Lower lobe of right lung (tissue), 2 donors: ENCODE results near the gene TJP2. TPM values are rescaled to one million over a fixed set of nuclear protein-coding genes. Genes with fewer than 3 reads are reported as not detected.

Source experiments
- ATAC-seq, 2 donors: fragments of 200-7000 bp; cut with Tn5 transposase; one replicate each; pipeline ENCODE4 v1.9.1; 2020 to 2022; ENCODE audit warnings: mild to moderate bottlenecking in 2 of 2, moderate library complexity in 2 of 2
- DNase-seq: peaks from one replicate; pipeline ENCODE4 v3.0.0-alpha.2; 2020
- H3K27ac ChIP-seq: fragments of 200-600 bp; one replicate; pipeline ENCODE4 v1.8.0; 2022
- H3K27me3 ChIP-seq: fragments of 200-600 bp; one replicate; pipeline ENCODE4 v1.8.0; 2022; ENCODE audit warnings: low read depth
- H3K36me3 ChIP-seq: fragments of 200-600 bp; one replicate; pipeline ENCODE4 v1.8.0; 2022; ENCODE audit warnings: mild to moderate bottlenecking
- H3K4me1 ChIP-seq: fragments of 200-600 bp; one replicate; pipeline ENCODE4 v1.8.0; 2022
- H3K4me3 ChIP-seq: fragments of 200-600 bp; one replicate; pipeline ENCODE4 v1.8.0; 2022; ENCODE audit warnings: mild to moderate bottlenecking
- H3K9me3 ChIP-seq: fragments of 200-600 bp; one replicate; pipeline ENCODE4 v1.8.0; 2022
- intact Hi-C: fragments of 100-400 bp; cut with DNase I; formaldehyde crosslinking; loops from one replicate; pipeline ENCODE4 v1.11.0; 2022
- total RNA-seq: library from RNA; stranded (reverse); fragmentation: NEBNext Ultra II Directional; extraction: Animal tissue kit (Norgen Biotek cat#: 25700); gene quantifications from one replicate; pipeline ENCODE4 v1.2.1, GENCODE V29; 2021
- TF ChIP-seq, protein P1 (sequence below): fragments of 200-600 bp; IDR thresholded peaks from one replicate; pipeline ENCODE4 v1.8.0; 2022; ENCODE audit warnings: antibody characterized with exemption, mild to moderate bottlenecking
- donor health status: DM: no; HTN: yes; CAD: no; lungs with severe emphysema.

The TJP2 gene
- total RNA-seq, 1 donor from 2014 or later = 124 TPM

DNA sequence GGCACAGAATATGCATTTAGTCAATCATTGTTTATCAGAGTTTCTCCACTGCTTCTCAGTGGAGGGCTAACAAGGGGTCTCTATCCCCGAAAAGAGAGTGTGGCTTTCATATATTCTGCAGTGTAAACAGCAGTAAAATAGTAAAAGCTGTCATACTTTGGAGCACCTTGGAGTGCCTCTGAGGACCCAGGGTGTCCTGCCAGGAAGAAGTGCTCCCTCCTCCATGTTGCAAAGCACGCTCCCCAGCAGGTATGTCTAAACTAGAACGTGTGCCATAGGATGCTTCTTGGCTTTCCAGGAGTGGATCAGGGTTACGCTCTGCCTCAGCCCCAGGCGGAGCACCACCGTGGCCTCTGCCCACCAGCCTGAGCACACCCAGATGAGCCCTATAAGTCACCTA lies 8.5 kb upstream of the TJP2 start:
- TF ChIP-seq, protein P1, sequence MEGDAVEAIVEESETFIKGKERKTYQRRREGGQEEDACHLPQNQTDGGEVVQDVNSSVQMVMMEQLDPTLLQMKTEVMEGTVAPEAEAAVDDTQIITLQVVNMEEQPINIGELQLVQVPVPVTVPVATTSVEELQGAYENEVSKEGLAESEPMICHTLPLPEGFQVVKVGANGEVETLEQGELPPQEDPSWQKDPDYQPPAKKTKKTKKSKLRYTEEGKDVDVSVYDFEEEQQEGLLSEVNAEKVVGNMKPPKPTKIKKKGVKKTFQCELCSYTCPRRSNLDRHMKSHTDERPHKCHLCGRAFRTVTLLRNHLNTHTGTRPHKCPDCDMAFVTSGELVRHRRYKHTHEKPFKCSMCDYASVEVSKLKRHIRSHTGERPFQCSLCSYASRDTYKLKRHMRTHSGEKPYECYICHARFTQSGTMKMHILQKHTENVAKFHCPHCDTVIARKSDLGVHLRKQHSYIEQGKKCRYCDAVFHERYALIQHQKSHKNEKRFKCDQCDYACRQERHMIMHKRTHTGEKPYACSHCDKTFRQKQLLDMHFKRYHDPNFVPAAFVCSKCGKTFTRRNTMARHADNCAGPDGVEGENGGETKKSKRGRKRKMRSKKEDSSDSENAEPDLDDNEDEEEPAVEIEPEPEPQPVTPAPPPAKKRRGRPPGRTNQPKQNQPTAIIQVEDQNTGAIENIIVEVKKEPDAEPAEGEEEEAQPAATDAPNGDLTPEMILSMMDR = no peak
- intact Hi-C loops = no loop called here
- peaks cover 15% of the 10 kb centered on the region for H3K4me1 ChIP-seq
- ATAC-seq (no peak), DNase-seq (no peak)
- H3K27me3 ChIP-seq = no peaks in the 10 kb centered on the region
- H3K4me3 ChIP-seq = no peak overlapping the region
- H3K36me3 ChIP-seq = no peaks in the 10 kb centered on the region
- H3K27ac ChIP-seq = no peak overlapping the region
- H3K9me3 ChIP-seq = no peaks in the 10 kb centered on the region

DNA sequence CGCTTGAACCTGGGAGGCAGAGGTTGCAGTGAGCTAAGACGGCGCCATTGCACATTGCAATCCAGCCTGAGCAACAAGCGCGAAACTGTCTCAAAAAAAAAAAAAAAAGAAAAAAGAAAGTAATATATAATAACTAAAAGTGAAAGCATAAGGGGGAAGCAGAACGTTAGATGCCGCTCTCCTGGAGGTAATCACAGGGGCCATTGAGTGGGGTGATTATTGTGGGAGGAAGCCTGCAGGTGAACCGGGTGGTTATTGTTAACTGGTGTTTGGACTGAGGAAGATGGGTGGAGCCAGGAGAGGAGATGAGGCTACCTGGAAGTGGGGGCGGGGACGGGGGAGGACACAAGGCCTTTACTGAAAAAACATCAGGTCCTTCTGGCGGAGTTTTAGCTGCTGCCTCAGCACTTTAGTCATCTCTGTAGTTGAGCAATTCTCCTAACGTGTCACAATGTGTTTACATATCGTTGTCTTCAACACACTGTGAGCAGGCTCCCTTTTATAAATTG lies 5.3 kb upstream of the TJP2 start:
- TF ChIP-seq, protein P1 = no peak
- Histone ChIP-seq H3K27ac (no peak overlapping the region), H3K4me3 (peak overlapping the region; percentile 20), H3K27me3 (no peaks in the 10 kb centered on the region), H3K9me3 (no peaks in the 10 kb centered on the region), H3K4me1 (peaks cover 42% of the 10 kb centered on the region), H3K36me3 (no peaks in the 10 kb centered on the region)
- peak; percentile 46 to 51 for ATAC-seq
- no peak for DNase-seq
- intact Hi-C loops = no loop called here

DNA sequence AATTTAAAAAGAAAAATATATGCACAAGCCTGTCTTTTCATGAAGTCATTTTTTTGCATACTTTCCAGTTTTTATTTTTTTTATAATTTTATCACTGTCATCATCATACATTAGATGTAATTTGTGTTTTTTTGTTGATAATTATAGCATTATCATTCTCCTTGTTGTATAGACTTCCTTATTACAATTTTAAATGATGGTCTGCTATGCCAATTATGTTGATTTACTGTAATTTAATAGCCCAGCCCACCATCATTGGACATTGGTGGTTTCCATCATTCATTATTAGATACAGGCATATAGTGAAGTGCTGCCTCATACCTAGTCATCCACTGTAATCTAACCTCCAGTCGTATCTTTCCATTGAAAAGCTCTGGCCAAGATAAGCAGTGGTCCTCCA lies 3.8 kb upstream of the TJP2 start:
- Histone ChIP-seq H3K4me1 (peaks cover 49% of the 10 kb centered on the region), H3K9me3 (no peaks in the 10 kb centered on the region), H3K27ac (no peak overlapping the region), H3K27me3 (no peaks in the 10 kb centered on the region), H3K36me3 (no peaks in the 10 kb centered on the region), H3K4me3 (no peak overlapping the region)
- DNase-seq (no peak), ATAC-seq (no peak)
- TF ChIP-seq, protein P1 = no peak
- intact Hi-C loops = no loop called here

DNA sequence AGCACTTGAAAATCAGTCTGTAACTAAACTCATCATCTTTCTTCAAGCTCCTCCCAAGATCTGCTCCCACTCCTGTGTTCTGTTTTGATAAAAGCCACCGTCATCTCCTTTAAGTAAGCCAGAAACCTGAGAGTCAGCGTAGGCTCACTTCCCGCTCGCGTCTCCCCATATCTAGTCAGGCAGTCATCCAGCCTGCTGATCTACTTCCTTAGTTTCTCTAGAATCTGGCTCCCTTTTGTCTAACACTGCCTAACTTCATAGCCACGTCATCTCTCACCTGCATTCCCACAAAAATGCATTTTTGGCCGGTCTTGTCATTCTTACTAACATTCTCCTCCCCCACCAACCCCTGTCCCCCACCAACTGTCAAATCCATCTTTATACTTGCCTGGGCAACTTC lies 3.0 kb upstream of the TJP2 start:
- H3K4me1 ChIP-seq = peaks cover 57% of the 10 kb centered on the region
- no peak overlapping the region for H3K27ac ChIP-seq
- TF ChIP-seq, protein P1 = no peak
- no peaks in the 10 kb centered on the region for H3K36me3 ChIP-seq
- H3K27me3 ChIP-seq = no peaks in the 10 kb centered on the region
- no peak overlapping the region for H3K4me3 ChIP-seq
- intact Hi-C loops = no loop called here
- no peak for DNase-seq
- ATAC-seq = no peak
- H3K9me3 ChIP-seq = no peaks in the 10 kb centered on the region

DNA sequence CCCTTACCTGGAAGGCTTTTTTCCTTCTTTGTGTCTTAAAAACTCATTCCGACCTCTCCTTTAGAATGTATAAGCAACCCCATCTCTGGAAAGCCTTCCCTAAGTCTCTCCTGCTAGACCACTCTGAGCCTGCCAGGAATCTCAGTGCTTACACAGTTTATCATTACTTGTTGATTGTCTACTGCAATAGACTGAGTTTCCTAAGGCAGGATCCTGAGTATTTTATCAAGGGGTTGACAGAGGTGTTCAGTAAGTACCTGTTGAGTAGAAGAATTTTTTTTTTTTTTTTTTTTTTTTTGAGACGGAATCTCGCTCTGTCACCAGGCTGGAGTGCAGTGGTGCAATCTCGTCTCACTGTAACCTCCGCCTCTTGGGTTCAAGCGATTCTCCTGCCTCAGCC lies 2.6 kb upstream of the TJP2 start:
- TF ChIP-seq, protein P1 = no peak
- DNase-seq = no peak
- Histone ChIP-seq H3K9me3 (no peaks in the 10 kb centered on the region), H3K4me1 (peaks cover 62% of the 10 kb centered on the region), H3K27me3 (no peaks in the 10 kb centered on the region), H3K36me3 (no peaks in the 10 kb centered on the region), H3K27ac (no peak overlapping the region), H3K4me3 (no peak overlapping the region)
- intact Hi-C loops = no loop called here
- no peak for ATAC-seq

DNA sequence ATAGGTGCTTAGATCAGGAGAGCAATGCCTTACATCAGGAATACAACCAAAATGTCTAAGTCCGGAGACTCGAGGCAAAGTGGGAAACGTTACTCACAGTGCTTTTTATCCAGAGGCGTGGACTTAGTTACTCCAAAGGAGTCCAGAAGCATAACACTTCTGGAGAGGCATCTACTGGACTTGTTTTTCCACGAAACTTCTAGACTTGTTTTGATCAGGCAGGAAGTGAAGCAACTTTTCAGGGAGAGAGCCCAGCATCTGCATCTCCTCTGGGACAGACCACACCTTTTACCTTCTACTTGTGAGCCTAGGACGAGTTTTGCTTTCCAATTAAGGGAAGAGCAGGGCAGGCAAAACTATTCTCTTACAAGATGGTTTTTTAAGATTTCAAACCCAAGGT lies 1.2 kb upstream of the TJP2 start:
- ATAC-seq (no peak), DNase-seq (no peak)
- no peaks in the 10 kb centered on the region for H3K27me3 ChIP-seq
- no peaks in the 10 kb centered on the region for H3K9me3 ChIP-seq
- TF ChIP-seq, protein P1 = no peak
- H3K36me3 ChIP-seq = no peaks in the 10 kb centered on the region
- intact Hi-C loops = no loop called here
- H3K4me3 ChIP-seq = no peak overlapping the region
- no peak overlapping the region for H3K27ac ChIP-seq
- H3K4me1 ChIP-seq = peaks cover 76% of the 10 kb centered on the region
